Measurements from ENCODE around the gene ATP5MC2.
"Not testable (repeated sequence)": the region's sequence is repeated elsewhere in the genome, so short reads cannot be mapped to it uniquely, and the experiment has no call there.

The ATP5MC2 gene

DNA sequence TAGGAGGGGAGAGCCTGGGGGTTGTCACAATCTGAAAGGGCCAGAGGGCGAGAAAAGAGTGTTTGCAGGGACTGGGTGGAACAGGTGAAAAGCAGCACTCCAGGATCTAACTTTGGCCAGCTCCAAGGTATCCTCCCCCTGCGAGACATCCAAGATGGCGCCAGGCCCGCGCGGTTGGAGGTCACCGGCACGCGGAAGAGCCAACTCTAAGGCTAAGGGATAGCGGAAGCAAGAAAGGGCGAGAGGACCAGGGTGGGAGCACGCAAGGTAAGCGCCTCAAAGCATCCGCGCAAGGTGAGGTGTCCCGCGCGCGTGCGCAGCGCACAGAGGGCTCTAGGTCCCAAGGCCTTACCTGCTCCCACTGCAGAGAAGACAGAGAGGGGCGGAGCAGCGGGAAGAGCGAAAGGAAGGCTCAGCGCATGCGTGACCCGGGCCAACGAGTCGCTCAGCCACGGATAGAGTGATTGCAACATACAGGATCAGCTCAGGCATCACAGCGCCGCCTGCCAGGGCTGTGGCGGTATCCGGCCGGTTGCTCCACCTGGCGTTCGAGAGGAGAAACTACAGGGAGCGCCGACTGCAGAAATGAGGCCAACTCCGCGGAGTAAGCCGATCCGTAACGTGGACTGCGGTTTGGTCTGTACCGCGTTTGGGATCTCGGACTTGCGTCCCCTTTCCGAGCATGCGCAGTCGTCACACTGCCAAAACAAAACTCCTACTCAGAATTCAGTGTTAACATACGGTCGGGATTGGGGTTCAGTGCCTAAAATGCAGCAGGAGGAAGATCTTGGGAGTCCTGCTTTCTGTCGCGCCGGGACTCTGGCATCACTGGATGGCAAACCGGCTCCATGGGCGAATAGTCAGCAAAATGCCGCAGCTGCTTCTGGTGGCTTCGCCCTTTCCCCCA lies at the start of gene ATP5MC2:
Gene ATP5MC2, minus strand, starts transcription at position 383 of the 907 bp plus-strand sequence. CDS start 3,469 bp downstream, outside the sequence.
- peaks cover 39% of the 10 kb centered on the region for H3K36me3 ChIP-seq (ENCODE audit: insufficient read depth, low read length)
- peak; percentile 98 for DNase-seq (ENCODE audit: low read depth, low spot score)
- TF ChIP-seq EZH2 (IDR thresholded peaks at IDR 0.05), result no peak
- peak; percentile 96 for TF ChIP-seq POLR2AphosphoS5 (IDR thresholded peaks at IDR 0.05; ENCODE audit: borderline replicate concordance, low read depth, low read length)
- peak; percentile 54 for TF ChIP-seq FOXP2 (optimal IDR thresholded peaks at IDR 0.05; ENCODE audit: control extremely low read depth, extremely low read length, insufficient read depth)
- H3K4me3 ChIP-seq, result peak within 1 kb of the TSS; percentile 99
- H3K9ac ChIP-seq (ENCODE audit: insufficient read length), result peak within 1 kb of the TSS; percentile 97
- H3K9me3 ChIP-seq (ENCODE audit: low read depth, low read length), result no peaks in the 10 kb centered on the region
- H3K27ac ChIP-seq, result peak within 1 kb of the TSS; percentile 89

DNA sequence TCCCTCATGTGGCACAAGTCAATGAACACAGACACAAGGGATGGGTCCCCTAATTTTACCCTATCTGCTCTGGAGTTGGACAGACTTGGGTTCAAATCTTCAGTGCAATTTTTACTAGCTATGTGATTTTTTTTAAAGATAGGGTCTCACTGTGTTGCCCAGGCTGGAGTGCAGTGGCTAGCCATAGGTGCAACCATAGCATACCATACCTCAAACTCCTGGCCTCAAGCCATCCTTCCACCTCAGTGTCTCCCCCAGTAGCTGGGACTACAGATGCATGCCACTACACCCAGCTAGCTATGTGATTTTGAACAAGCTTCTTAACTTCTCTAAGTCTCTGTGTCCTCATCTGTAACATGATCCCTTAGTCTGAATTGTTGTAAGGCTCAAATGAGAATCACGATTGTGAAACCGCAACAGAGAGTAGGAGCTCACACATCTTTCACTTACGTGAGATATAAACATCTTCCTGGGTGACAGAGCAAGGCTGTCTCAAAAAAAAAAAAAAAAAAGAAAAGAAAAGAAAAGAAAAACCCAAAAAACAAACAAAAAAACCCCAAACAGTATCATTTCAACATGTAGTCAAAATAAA lies 46.7 kb upstream of the ATP5MC2 start:
- Histone ChIP-seq H3K27ac (no peak overlapping the region), H3K36me3 (ENCODE audit: insufficient read depth, low read length) (no peaks in the 10 kb centered on the region)
- no peak for TF ChIP-seq FOXP2 (optimal IDR thresholded peaks at IDR 0.05; ENCODE audit: control extremely low read depth, extremely low read length, insufficient read depth)
- no peak for TF ChIP-seq POLR2AphosphoS5 (IDR thresholded peaks at IDR 0.05; ENCODE audit: borderline replicate concordance, low read depth, low read length)
- TF ChIP-seq EZH2 (IDR thresholded peaks at IDR 0.05), result no peak

DNA sequence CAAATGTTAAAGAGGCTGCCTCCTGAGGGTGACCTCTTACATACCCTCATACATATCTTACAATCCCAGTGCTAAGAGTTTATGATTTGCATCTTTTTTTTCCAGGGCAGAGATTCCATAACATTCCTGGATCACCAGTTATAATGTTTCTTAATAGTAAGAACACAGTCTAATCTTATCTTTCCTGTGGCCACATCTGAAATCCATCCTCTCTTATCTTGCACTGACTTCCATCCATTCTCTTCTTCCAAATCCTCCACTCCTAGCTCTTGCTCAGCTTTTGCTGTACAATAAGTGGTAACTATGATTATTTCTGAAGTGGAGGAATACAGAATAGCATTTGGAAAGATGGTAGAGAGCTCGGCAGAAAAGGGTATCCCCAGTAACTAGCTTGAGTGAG lies 45.1 kb upstream of the ATP5MC2 start:
- TF ChIP-seq FOXP2 (optimal IDR thresholded peaks at IDR 0.05; ENCODE audit: control extremely low read depth, extremely low read length, insufficient read depth), result no peak
- TF ChIP-seq EZH2 (IDR thresholded peaks at IDR 0.05), result no peak
- TF ChIP-seq POLR2AphosphoS5 (IDR thresholded peaks at IDR 0.05; ENCODE audit: borderline replicate concordance, low read depth, low read length), result no peak
- Histone ChIP-seq H3K36me3 (ENCODE audit: insufficient read depth, low read length) (no peaks in the 10 kb centered on the region), H3K27ac (no peak overlapping the region), H3K4me3 (no peak overlapping the region), H3K9ac (ENCODE audit: insufficient read length) (no peak overlapping the region), H3K9me3 (ENCODE audit: low read depth, low read length) (no peaks in the 10 kb centered on the region)
- DNase-seq (ENCODE audit: low read depth, low spot score), result no peak

More for the DNA sequence above, 46.7 kb upstream of the ATP5MC2 start:
- Histone ChIP-seq H3K9me3 (ENCODE audit: low read depth, low read length) (no peaks in the 10 kb centered on the region), H3K9ac (ENCODE audit: insufficient read length) (no peak overlapping the region), H3K4me3 (no peak overlapping the region)
- DNase-seq (ENCODE audit: low read depth, low spot score), result no peak

DNA sequence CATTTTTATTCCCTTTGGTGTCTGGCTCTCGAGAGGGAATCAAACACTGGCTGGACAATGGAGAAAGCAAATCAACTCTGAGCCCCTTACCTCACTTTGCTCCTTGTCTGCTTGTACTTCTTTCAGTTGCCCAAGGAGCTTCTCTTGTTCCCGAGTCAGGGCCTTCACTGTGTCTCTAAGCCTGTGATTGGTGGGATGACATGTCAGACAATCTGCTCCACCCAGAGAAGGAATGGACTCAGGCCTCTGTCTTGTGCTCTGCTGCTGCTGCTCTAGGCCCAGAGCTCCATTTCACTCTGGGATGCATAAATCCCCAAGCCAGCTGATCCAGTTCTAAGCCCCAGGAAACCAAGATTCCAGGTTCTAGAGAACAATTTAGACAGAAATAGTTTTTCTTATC lies 43.8 kb upstream of the ATP5MC2 start:
- H3K27ac ChIP-seq, result no peak overlapping the region

DNA sequence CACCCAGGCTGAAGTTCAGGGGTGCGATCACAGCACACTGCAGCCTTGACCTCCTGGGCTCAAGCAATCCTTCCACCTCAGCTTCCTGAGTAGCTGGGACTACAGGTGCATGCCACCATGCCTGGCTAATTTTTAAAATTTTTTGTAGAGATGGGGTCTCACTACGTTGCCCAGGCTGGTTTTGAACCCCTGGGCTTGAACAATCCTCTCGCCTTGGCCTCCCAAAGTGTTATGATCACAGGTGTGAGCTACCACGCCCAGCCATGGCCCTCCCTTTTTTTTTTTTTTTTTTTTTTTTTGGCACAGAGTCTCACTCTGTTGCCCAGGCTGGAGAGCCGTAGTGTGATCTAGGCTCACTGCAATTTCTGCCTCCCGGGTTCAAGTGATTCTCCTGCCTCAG lies 42.7 kb upstream of the ATP5MC2 start:
- not testable (repeated sequence) for H3K36me3 ChIP-seq (ENCODE audit: insufficient read depth, low read length); DNase-seq (ENCODE audit: low read depth, low spot score); H3K9me3 ChIP-seq (ENCODE audit: low read depth, low read length); H3K4me3 ChIP-seq; H3K9ac ChIP-seq (ENCODE audit: insufficient read length); H3K27ac ChIP-seq

More for the DNA sequence above, 43.8 kb upstream of the ATP5MC2 start:
- no peak for TF ChIP-seq POLR2AphosphoS5 (IDR thresholded peaks at IDR 0.05; ENCODE audit: borderline replicate concordance, low read depth, low read length)
- no peak for TF ChIP-seq EZH2 (IDR thresholded peaks at IDR 0.05)
- DNase-seq (ENCODE audit: low read depth, low spot score), result no peak
- H3K9me3 ChIP-seq (ENCODE audit: low read depth, low read length), result no peaks in the 10 kb centered on the region
- H3K36me3 ChIP-seq (ENCODE audit: insufficient read depth, low read length), result no peaks in the 10 kb centered on the region
- H3K9ac ChIP-seq (ENCODE audit: insufficient read length), result no peak overlapping the region
- no peak overlapping the region for H3K4me3 ChIP-seq

DNA sequence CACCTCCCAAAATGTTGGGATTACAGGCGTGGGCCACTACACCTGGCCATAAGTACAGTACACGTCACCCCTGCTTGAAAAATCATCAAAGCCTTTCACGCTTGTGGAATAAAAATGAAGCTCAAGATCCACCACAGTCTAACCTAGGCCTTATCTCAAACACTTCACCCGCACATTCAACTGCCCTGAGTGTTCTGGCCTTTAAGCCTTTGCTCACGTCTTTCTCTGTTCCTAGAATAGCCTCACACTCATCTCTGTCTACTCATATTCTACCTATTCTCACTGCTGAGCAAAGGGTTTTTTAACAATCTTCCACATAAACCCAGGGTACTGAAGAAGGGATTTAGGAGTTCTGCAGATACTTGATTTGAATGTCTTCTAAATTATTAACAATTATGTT lies 41.4 kb upstream of the ATP5MC2 start:
- no peak for DNase-seq (ENCODE audit: low read depth, low spot score)
- no peak overlapping the region for H3K9ac ChIP-seq (ENCODE audit: insufficient read length)
- TF ChIP-seq POLR2AphosphoS5 (IDR thresholded peaks at IDR 0.05; ENCODE audit: borderline replicate concordance, low read depth, low read length) (no peak), EZH2 (IDR thresholded peaks at IDR 0.05) (no peak), FOXP2 (optimal IDR thresholded peaks at IDR 0.05; ENCODE audit: control extremely low read depth, extremely low read length, insufficient read depth) (no peak)
- H3K36me3 ChIP-seq (ENCODE audit: insufficient read depth, low read length), result no peaks in the 10 kb centered on the region
- H3K9me3 ChIP-seq (ENCODE audit: low read depth, low read length), result no peaks in the 10 kb centered on the region
- no peak overlapping the region for H3K27ac ChIP-seq
- no peak overlapping the region for H3K4me3 ChIP-seq

DNA sequence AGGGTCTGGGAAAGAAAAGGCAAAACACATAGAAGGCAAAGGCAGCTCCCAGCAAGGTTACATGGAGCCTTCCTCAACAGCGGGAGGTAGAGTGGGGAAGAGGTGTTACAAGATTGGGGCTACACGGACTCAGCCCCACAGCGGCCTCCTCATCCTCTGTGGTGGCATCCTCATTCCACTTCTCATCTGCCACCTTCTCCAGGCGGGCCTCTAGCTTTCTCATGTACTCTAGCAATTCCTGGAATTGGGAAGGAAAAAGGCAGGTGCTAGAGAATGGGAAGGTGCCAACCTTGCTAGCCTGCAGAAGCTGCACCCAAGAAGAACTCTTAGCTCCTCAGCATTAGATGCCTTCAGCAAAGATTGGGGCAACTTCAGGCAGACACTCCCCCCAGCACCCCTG lies 38.1 kb upstream of the ATP5MC2 start:
- no peaks in the 10 kb centered on the region for H3K9me3 ChIP-seq (ENCODE audit: low read depth, low read length)
- TF ChIP-seq POLR2AphosphoS5 (IDR thresholded peaks at IDR 0.05; ENCODE audit: borderline replicate concordance, low read depth, low read length) (no peak), EZH2 (IDR thresholded peaks at IDR 0.05) (no peak), FOXP2 (optimal IDR thresholded peaks at IDR 0.05; ENCODE audit: control extremely low read depth, extremely low read length, insufficient read depth) (no peak)
- H3K9ac ChIP-seq (ENCODE audit: insufficient read length), result no peak overlapping the region
- no peak for DNase-seq (ENCODE audit: low read depth, low spot score)
- H3K27ac ChIP-seq, result no peak overlapping the region
- H3K4me3 ChIP-seq, result no peak overlapping the region
- no peaks in the 10 kb centered on the region for H3K36me3 ChIP-seq (ENCODE audit: insufficient read depth, low read length)

DNA sequence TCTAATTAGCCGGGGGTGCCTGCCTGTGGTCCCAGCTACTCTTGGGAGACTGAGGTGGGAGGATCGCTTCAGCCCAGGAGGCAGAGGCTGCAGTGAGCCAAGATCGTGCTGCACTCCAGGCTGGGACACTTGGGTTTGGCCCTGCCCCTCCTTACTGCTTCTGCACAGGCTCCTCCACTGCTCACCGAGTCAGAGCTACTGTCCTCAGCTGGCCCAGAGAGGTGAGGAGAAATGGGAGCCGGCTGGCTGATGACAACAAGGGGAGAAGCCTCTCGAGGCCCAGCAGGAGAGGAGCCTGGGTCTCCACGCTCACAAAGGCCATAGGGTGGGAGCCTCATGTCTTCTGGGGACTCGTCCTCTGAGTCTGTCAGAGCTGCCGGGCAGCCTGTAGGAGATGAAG lies 37.6 kb upstream of the ATP5MC2 start:
- no peak for TF ChIP-seq POLR2AphosphoS5 (IDR thresholded peaks at IDR 0.05; ENCODE audit: borderline replicate concordance, low read depth, low read length)
- no peak for TF ChIP-seq EZH2 (IDR thresholded peaks at IDR 0.05)
- no peak for TF ChIP-seq FOXP2 (optimal IDR thresholded peaks at IDR 0.05; ENCODE audit: control extremely low read depth, extremely low read length, insufficient read depth)
- no peak overlapping the region for H3K27ac ChIP-seq

More for the DNA sequence above, 37.6 kb upstream of the ATP5MC2 start:
- DNase-seq (ENCODE audit: low read depth, low spot score), result no peak
- H3K9ac ChIP-seq (ENCODE audit: insufficient read length), result no peak overlapping the region
- H3K9me3 ChIP-seq (ENCODE audit: low read depth, low read length), result no peaks in the 10 kb centered on the region
- H3K36me3 ChIP-seq (ENCODE audit: insufficient read depth, low read length), result no peaks in the 10 kb centered on the region
- H3K4me3 ChIP-seq, result no peak overlapping the region
